Activated effector memory CD4-positive, alpha-beta T cell treated with Interleukin-2 at 50 U/mL for 16 hours (primary cell): ENCODE measurements around the gene SERPINB10.

Experiments used
- DNase-seq: peaks from one replicate; pipeline ENCODE4 v3.0.0-alpha.2; 2020

Gene SERPINB10, protein sequence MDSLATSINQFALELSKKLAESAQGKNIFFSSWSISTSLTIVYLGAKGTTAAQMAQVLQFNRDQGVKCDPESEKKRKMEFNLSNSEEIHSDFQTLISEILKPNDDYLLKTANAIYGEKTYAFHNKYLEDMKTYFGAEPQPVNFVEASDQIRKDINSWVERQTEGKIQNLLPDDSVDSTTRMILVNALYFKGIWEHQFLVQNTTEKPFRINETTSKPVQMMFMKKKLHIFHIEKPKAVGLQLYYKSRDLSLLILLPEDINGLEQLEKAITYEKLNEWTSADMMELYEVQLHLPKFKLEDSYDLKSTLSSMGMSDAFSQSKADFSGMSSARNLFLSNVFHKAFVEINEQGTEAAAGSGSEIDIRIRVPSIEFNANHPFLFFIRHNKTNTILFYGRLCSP

GRCh38 chr18:63907664-63908063 is at the start of gene SERPINB10:
TSS of gene SERPINB10 (plus strand) at chr18:63907958. CDS start at chr18:63915511, 7,553 bp downstream.
- DNase-seq = no peak

GRCh38 chr18:63858456-63858855 is 49.3 kb upstream of the SERPINB10 start:
- DNase-seq = no peak

- no peak for DNase-seq
Observed at GRCh38 chr18:63859781-63860475, 47.8 kb upstream of the SERPINB10 start.

- DNase-seq = no peak
Observed at GRCh38 chr18:63860531-63860930, 47.2 kb upstream of the SERPINB10 start.

DNA sequence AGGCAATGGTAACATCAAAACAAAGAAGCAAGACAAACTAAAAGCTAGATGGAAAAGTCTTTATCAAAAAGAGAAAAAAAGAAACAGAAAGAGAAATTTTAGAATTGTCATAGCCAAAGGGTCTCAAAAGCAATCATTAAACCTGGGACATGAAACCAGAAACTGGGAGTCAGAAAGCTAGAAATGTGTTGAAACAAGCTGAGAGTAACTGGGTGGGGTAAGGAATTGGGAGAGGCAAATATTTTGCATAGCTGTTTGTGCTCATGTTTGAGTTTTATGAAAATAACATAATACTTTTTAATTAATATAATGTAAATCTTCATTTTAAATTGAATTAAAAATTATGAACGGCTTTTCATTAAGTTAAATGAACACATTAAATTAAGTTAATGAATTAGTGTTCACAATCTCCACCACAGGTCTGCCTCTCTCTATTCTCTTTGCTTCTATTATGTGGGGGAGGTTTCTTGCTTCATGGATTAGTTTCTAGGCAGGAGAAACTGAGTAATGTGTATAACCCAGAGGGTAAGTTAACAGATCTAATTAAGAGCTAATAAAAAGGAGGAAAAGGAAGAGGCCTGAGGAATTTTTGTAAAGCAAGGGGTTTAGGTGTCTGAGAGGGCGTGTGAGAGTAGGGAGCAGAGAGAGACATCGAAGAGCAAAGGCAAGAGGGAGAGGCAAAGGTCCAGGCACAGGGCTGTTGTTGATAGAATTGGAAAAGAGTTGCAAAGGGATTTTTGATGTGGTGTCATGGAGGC is 40.2 kb upstream of the SERPINB10 start:
- DNase-seq = no peak

GRCh38 chr18:63868546-63868945 is 39.2 kb upstream of the SERPINB10 start:
- DNase-seq = no peak

GRCh38 chr18:63869374-63869773 is 38.4 kb upstream of the SERPINB10 start:
- DNase-seq = no peak

DNA sequence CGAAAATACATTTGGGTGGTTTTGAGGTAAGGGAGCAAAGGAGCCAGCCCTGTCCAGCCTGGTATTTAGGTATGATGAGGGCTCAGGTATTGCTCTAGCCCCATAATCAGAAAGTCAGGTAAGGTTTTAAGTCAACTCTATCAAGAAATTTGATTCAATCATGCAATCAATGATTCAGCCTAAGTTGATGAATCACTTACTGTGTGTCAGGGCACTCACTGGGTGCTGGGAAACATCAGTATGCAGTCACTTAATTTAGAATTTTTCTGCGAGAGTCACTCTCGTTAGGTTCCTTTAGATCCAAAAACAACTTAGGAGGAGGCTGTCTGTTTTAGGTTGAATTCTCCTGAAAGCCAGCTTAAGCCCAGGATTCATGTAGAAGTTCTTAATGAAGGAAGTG is 37.9 kb upstream of the SERPINB10 start:
- DNase-seq = no peak

GRCh38 chr18:63871836-63872235 is 35.9 kb upstream of the SERPINB10 start:
- no peak for DNase-seq

DNA sequence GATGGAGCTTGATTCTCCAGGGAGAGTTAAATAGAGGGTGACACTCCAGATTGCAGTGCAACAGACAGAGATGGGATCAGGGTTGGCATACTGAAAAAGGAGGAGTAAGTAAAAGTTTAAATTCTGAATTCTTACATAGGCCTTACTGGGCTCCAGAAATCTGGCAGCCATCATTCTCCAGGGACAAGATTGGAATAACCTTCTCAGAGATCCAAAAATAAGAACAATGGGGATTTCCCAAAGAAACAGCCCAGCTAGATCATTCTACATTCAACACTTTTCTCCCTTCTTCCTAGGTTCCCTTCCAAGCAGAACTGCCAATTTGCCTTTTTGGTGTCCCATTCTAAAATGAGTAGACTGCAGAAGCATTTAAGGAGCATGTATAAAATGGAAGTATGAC is 35.2 kb upstream of the SERPINB10 start:
- no peak for DNase-seq

GRCh38 chr18:63878343-63878742 is 29.4 kb upstream of the SERPINB10 start:
- no peak for DNase-seq

DNA sequence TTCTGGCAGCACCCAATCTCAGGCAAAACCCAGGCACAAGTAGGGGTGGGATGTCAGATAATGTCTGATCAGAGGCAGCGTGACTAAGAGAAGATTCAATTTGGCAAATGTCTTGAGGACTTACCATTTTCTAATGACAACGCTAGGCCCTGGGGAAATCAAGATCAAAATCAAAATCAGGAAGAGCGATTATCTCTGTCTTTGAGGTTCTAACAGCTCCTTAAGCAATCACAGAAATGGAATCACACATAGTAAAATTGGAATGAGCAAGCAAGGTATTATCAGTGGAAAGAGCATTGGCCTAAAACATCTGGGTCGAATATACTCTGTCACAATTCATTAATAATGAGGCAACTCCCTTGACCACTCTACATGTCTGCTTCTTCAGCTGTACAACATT is 28.8 kb upstream of the SERPINB10 start:
- no peak for DNase-seq

- DNase-seq = no peak
Observed at GRCh38 chr18:63879709-63880108, 28.0 kb upstream of the SERPINB10 start.

DNA sequence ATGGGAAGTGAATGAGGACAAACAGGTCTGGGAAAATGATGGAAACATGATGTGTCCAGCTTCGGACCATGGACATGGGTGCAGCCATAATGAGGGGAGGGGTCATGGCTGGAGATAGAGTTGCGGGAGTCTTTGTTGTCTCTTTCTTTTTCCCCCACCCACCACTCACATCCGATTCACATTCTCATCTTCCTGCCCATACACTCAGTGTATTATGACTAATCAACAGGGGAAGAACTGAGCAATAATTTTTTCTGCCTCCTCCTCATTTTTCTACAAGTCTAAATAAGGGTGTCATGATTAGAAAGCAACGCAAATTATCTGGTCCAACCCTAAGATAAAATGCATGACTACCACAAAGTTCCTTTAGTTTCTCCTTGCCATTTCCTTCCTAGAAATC is 25.9 kb upstream of the SERPINB10 start:
- no peak for DNase-seq

GRCh38 chr18:63882333-63883141 is 25.2 kb upstream of the SERPINB10 start:
- no peak for DNase-seq

DNA sequence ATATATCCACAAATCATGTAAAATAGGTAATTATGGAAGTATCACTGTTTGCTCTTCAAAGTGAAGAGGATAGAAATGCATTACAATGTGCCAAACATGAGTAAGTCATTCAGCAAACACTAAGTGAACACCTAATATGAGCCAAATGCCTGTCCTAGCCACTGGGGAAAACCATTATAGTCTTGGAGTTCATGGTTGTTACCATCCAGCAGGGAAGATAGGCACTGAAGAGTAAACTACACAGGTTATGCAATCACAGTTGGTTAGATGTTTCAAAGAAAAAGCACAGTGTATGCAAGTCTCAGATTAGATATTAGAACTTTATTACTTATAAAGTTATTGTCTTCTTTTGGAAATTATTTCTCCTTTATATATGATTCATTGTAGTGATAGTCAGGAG is 24.1 kb upstream of the SERPINB10 start:
- no peak for DNase-seq

DNA sequence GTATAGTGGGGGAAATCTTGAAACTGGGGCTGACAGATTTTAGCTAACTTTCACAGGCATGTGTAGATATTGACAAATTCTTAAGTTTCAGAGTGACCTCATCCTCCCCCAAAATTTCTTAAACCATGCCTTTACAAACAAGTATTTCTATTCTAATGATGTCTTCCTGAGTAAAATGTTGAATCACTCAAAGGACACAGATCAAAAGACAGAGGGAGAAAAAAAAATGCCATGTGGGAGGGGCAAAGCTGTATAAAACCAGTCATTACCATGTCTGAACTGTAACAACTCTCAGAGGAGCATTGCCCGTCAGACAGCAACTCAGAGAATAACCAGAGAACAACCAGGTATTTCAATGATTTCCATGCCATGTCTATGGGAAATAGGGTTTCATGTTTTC is 20.3 kb upstream of the SERPINB10 start, which contains the start of gene SERPINB2:
TSS of gene SERPINB2 (plus strand) at position 282 of the 400 bp plus-strand sequence. CDS start 3,740 bp downstream, outside the sequence.
- DNase-seq = no peak

- no peak for DNase-seq
Observed at GRCh38 chr18:63888470-63889190, 19.1 kb upstream of the SERPINB10 start.

DNA sequence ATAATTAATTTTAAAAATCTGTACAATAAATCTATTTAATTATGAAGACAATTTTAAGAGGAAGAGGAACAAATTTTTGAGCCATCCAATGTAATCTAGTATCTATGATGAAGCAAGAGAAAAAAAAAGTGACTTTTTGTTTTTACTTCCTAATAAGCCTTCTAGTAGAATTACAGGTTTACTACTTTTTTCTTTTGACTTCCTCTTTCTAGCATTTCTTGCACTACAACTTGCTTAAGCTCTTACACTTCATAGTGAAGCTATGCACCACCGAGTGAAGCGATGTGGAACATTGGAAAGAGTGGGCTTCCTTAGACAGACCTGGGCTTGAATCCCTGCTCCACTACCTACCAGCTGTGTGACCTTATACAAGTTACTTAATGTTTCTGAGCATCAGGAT is 18.1 kb upstream of the SERPINB10 start:
- DNase-seq = no peak

DNA sequence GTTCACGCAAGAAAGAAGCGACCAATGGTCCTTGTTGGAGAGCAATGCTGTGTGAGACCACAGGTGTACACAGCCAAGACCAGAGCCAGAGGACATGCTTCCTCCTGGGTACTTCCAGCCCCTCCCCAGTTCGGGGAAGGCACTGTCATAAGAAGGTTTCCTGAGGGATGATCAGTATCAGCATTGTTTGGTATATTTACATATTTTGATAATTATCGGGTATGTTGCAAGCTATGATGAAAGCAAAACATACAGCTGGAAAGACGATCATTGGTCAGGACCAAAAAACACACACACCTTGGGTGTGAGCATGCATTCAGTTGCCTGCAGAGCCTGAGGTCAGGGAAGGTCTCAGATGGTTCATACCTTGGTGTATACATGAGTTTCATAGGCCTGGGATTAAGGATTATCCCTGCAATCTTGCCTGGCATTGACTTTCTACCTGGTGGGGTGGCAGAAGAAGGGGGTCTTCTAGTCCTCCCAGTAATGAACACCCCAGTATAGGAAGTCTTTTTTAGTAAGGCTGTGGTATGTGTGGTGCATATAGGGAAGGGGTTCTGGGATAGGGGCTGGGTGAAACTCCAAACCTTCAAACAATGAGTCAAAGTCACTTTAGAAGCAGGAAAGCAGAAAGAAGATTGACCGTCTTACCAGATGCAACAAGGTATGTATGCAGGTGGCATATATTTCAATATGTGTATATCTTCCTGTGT is 17.4 kb upstream of the SERPINB10 start:
- no peak for DNase-seq

DNA sequence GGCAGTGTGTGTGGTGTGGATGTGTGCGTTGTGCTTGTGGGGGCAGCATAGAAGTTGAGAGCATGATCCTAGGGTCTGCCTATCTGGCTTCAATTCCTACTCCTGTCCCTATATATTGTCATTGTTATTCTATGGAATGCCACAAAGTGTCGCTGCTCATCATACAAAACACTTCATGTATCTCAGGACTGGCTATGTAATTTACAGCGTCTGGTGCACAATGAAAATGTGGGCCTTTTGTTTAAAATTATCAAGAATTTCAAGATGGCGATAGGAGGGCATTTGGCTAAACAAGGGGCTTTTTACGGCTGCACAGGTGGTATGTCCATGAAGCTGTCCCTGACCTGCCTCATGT is 16.8 kb upstream of the SERPINB10 start:
- no peak for DNase-seq
